Measurements from ENCODE around the gene PTCD1. TPM values are rescaled to one million over a fixed set of nuclear protein-coding genes. Genes with fewer than 3 reads are reported as not detected.

The PTCD1 gene
- total and polyA plus RNA-seq, 9 of the 15 experiments (the other 6 are each of a cell fraction or from before 2014, with no cell fraction given), result 0.46 to 17.1 (median 6.2) TPM

DNA sequence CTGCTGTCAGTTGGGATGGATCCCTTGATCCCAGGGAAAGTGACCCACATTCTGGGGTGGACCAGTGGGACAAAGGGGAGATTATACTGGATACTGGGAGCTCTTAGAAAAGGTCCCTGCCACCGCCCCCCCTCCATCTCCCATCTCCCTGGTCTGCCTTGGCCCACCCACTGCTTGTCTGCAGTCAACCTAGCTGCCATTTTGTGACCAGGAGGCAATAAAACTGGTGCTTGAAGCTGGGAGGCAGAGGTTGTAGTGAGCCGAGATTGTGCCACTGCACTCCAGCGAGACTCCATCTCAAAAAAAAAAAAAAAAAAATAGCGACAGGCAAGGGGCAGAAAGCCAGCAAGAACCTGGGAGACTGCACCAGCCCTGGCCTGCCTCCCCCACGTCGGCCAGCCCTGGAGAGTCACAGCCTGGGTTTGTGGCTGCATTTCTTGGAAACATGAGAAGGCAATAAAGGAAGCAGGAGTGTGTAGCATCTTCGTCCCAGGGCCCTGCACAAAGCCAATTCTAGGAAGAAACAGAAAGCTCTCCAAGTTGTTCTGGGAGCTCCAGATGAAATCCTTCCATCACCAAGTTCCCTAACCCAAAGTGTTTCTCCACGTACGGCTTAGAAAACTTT is 68.7 kb downstream of the PTCD1 start (continued):
- no peak for TF ChIP-seq MLX (CRISPR knock-in tag; conservative IDR thresholded peaks at IDR 0.05)
- TF ChIP-seq KAT2B (IDR thresholded peaks at IDR 0.05; ENCODE audit: low read depth, low read length), result no peak
- TF ChIP-seq NR4A1 (CRISPR knock-in tag; IDR thresholded peaks at IDR 0.05), result no peak
- TF ChIP-seq NR4A1 (tag; IDR thresholded peaks at IDR 0.05), result 0 out of 2 replicates have a peak, but pooled peaks have one; percentile 31
- TF ChIP-seq, protein P1, sequence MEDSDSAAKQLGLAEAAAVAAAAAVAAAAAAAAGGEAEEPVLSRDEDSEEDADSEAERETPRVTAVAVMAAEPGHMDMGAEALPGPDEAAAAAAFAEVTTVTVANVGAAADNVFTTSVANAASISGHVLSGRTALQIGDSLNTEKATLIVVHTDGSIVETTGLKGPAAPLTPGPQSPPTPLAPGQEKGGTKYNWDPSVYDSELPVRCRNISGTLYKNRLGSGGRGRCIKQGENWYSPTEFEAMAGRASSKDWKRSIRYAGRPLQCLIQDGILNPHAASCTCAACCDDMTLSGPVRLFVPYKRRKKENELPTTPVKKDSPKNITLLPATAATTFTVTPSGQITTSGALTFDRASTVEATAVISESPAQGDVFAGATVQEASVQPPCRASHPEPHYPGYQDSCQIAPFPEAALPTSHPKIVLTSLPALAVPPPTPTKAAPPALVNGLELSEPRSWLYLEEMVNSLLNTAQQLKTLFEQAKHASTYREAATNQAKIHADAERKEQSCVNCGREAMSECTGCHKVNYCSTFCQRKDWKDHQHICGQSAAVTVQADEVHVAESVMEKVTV (CRISPR knock-in tag; IDR thresholded peaks at IDR 0.05), result no peak
- TF ChIP-seq, protein P2, sequence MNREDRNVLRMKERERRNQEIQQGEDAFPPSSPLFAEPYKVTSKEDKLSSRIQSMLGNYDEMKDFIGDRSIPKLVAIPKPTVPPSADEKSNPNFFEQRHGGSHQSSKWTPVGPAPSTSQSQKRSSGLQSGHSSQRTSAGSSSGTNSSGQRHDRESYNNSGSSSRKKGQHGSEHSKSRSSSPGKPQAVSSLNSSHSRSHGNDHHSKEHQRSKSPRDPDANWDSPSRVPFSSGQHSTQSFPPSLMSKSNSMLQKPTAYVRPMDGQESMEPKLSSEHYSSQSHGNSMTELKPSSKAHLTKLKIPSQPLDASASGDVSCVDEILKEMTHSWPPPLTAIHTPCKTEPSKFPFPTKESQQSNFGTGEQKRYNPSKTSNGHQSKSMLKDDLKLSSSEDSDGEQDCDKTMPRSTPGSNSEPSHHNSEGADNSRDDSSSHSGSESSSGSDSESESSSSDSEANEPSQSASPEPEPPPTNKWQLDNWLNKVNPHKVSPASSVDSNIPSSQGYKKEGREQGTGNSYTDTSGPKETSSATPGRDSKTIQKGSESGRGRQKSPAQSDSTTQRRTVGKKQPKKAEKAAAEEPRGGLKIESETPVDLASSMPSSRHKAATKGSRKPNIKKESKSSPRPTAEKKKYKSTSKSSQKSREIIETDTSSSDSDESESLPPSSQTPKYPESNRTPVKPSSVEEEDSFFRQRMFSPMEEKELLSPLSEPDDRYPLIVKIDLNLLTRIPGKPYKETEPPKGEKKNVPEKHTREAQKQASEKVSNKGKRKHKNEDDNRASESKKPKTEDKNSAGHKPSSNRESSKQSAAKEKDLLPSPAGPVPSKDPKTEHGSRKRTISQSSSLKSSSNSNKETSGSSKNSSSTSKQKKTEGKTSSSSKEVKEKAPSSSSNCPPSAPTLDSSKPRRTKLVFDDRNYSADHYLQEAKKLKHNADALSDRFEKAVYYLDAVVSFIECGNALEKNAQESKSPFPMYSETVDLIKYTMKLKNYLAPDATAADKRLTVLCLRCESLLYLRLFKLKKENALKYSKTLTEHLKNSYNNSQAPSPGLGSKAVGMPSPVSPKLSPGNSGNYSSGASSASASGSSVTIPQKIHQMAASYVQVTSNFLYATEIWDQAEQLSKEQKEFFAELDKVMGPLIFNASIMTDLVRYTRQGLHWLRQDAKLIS (CRISPR knock-in tag; IDR thresholded peaks at IDR 0.05), result no peak
- TF ChIP-seq ZEB2 (IDR thresholded peaks at IDR 0.05), result 0 out of 2 replicates have a peak, but pooled peaks have one; percentile 35
- TF ChIP-seq RAD21 (CRISPR knock-in tag; conservative IDR thresholded peaks at IDR 0.05 in 1 of 2, IDR thresholded peaks at IDR 0.05 in 1 of 2), result no peak
- no peak for TF ChIP-seq HIVEP1 (CRISPR knock-in tag; IDR thresholded peaks at IDR 0.05)
- TF ChIP-seq FOXM1 (IDR thresholded peaks at IDR 0.05; ENCODE audit: low read depth), result no peak
- TF ChIP-seq FOXM1 (CRISPR knock-in tag; IDR thresholded peaks at IDR 0.05; ENCODE audit: low read depth), result no peak
- TF ChIP-seq ZFP1 (CRISPR knock-in tag; IDR thresholded peaks at IDR 0.05), result no peak
- no peak for TF ChIP-seq ZNF444 (CRISPR knock-in tag; IDR thresholded peaks at IDR 0.05)
- TF ChIP-seq ZBTB33 (CRISPR knock-in tag; IDR thresholded peaks at IDR 0.05), result no peak
- TF ChIP-seq GABPA (tag; conservative IDR thresholded peaks at IDR 0.05; ENCODE audit: low read depth), result no peak
- peak; percentile 42; the same call in 1 of the 2 replicates for TF ChIP-seq NFIC (IDR thresholded peaks at IDR 0.05)
- no peak for TF ChIP-seq U2AF1 (optimal IDR thresholded peaks at IDR 0.05; ENCODE audit: low read depth, low read length)
- peak; percentile 33 to 89; a peak in 3 of 4 replicates for TF ChIP-seq TBL1XR1 (IDR thresholded peaks at IDR 0.05; ENCODE audit: low read length in 2 of 2)
- TF ChIP-seq ZBTB9 (CRISPR knock-in tag; IDR thresholded peaks at IDR 0.05), result no peak
